ENCODE results near the gene GALNT9.
"Not testable (repeated sequence)": the region's sequence is repeated elsewhere in the genome, so short reads cannot be mapped to it uniquely, and the experiment has no call there.

Gene GALNT9

GRCh38 chr12:132151766-132152410 lies 177.5 kb downstream of the GALNT9 start:
- no peak overlapping the region for H3K27ac ChIP-seq
- TF ChIP-seq ZFX (IDR thresholded peaks at IDR 0.05; ENCODE audit: borderline replicate concordance) (no peak), CTCF (IDR thresholded peaks at IDR 0.05) (no peak)

GRCh38 chr12:132151145-132151765 lies 178.1 kb downstream of the GALNT9 start:
- H3K27ac ChIP-seq: no peak overlapping the region
- TF ChIP-seq ZFX (IDR thresholded peaks at IDR 0.05; ENCODE audit: borderline replicate concordance) (no peak), CTCF (IDR thresholded peaks at IDR 0.05) (no peak)

GRCh38 chr12:132150780-132151144 lies 178.6 kb downstream of the GALNT9 start:
- no peak for TF ChIP-seq CTCF (IDR thresholded peaks at IDR 0.05)
- TF ChIP-seq ZFX (IDR thresholded peaks at IDR 0.05; ENCODE audit: borderline replicate concordance): no peak

GRCh38 chr12:132149526-132149925 lies 179.9 kb downstream of the GALNT9 start:
- H3K27ac ChIP-seq: not testable (repeated sequence)

More at GRCh38 chr12:132150780-132151144, 178.6 kb downstream of the GALNT9 start:
- no peak overlapping the region for H3K27ac ChIP-seq

GRCh38 chr12:132148368-132149045 lies 180.9 kb downstream of the GALNT9 start:
- TF ChIP-seq ZFX (IDR thresholded peaks at IDR 0.05; ENCODE audit: borderline replicate concordance) (no peak), CTCF (IDR thresholded peaks at IDR 0.05) (no peak)
- H3K27ac ChIP-seq: no peak overlapping the region

DNA sequence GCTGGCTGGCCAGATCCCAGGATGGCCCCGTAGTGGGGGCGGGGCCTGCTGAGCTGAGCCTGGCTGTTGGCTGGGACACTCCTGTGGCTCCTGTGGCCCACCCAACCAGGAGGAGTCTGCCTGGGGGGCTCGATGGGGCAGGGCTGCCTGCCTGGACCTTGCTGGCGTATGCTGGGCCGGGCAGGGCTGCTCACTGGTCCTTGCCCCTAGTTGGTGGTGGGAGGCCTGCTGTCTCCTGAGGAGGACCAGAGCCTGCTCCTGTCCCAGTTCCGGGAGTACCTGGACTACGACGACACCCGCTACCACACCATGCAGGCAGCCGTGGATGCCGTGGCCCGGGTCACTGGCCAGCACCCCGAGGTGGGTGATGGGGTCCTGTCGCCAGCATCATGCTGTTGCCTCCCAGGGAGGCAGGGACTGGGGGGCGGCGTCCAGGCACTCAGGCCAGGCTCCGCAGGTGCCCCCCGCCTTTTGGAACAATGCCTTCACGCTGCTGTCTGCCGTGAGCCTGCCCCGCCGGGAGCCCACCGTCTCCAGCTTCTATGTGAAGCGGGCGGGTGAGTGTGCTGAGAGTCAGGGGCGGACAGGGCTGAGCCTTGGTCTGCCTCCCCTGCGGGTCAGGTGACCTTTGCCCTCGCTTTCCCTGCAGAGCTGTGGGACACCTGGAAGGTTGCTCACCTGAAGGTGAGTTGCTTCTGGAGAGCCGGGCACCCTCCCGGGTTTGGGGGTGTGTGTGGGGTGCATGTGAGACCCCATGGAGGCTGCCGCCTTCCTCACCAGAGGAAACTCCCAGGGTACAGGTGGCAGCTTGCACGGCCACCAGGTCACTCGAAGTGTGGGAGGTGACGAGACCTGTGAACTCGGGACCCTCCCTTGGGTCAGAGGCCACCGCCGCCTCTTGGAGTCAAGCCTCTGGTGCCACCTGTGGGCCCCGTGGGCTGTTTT lies 181.7 kb downstream of the GALNT9 start:
- H3K27ac ChIP-seq: no peak overlapping the region
- TF ChIP-seq CTCF (IDR thresholded peaks at IDR 0.05) (no peak), ZFX (IDR thresholded peaks at IDR 0.05; ENCODE audit: borderline replicate concordance) (no peak)

DNA sequence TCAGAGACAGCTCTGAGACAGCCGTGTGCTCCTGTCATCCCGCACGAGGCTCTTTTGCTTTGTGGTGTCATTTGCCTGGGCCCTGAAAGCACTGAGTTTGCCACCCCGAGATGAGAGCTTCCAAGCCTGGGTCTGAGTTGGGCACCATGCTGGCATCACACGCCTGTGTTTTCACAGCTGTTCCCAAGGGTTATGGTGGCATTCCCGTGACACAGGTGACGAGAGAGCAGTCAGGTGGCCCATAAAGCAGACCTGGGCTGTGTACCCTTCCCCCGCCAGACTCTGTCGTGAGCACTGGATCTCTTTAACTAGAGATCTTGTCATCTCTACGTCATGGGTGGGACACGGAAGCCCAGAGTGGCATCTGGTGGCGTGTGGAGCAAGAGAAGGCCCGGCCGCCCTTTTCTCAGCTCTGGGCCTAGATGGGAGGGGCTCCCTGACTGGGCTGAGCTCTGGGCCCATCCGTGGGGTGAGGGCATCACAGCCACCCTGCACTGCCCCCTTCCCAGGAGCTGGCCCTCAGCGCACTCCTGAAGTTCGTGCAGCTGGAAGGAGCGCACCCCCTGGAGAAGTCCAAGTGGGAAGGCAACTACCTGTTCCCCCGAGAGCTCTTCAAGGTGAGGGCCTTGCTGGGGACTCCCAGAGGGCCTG lies 182.5 kb downstream of the GALNT9 start:
- H3K27ac ChIP-seq: no peak overlapping the region
- no peak for TF ChIP-seq ZFX (IDR thresholded peaks at IDR 0.05; ENCODE audit: borderline replicate concordance)
- no peak for TF ChIP-seq CTCF (IDR thresholded peaks at IDR 0.05)

All from 22Rv1 (cell line).